ENCODE measurements around the gene FGD3. TPM values are rescaled to one million over a fixed set of nuclear protein-coding genes. Genes with fewer than 3 reads are reported as not detected.

FGD3 gene
- total RNA-seq, 4 donors from 2014 or later = 0.92 to 1.3 (median 0.97) TPM

- no peak for ATAC-seq
- H3K9me3 ChIP-seq = no peaks in the 10 kb centered on the region
- intact Hi-C loops (cut with DNase I; ENCODE audit: low total_unique reads) (no loop called here), in situ Hi-C loops (cut with MboI; ENCODE audit: low sequenced_read_pairs in 4 of 4) (no loop called here)
- H3K36me3 ChIP-seq = no peaks in the 10 kb centered on the region
- H3K4me3 ChIP-seq = no peak overlapping the region
- no peak for DNase-seq
- H3K27me3 ChIP-seq = no peaks in the 10 kb centered on the region
- TF ChIP-seq POLR2A (IDR thresholded peaks at IDR 0.05) (no peak), CTCF (IDR thresholded peaks at IDR 0.05 in 4 of 5, conservative IDR thresholded peaks at IDR 0.05 in 1 of 5) (no peak)
- H3K4me1 ChIP-seq = no peaks in the 10 kb centered on the region
- H3K27ac ChIP-seq = no peak overlapping the region
Observed at GRCh38 chr9:92982130-92982529, 34.8 kb downstream of the FGD3 start.

- intact Hi-C loops (cut with DNase I; ENCODE audit: low total_unique reads) = no loop called here
- no peak for ATAC-seq
Observed at GRCh38 chr9:92983984-92984589, 36.8 kb downstream of the FGD3 start.

GRCh38 chr9:92984976-92985375 is 37.7 kb downstream of the FGD3 start:
- ATAC-seq = no peak
- TF ChIP-seq CTCF (IDR thresholded peaks at IDR 0.05 in 4 of 5, conservative IDR thresholded peaks at IDR 0.05 in 1 of 5) (no peak), POLR2A (IDR thresholded peaks at IDR 0.05) (no peak)
- no peaks in the 10 kb centered on the region for H3K9me3 ChIP-seq
- no peaks in the 10 kb centered on the region for H3K4me1 ChIP-seq
- intact Hi-C loops (cut with DNase I; ENCODE audit: low total_unique reads) (no loop called here), in situ Hi-C loops (cut with MboI; ENCODE audit: low sequenced_read_pairs in 4 of 4) (no loop called here)
- no peak overlapping the region for H3K4me3 ChIP-seq
- H3K27ac ChIP-seq = no peak overlapping the region
- DNase-seq = no peak
- no peaks in the 10 kb centered on the region for H3K27me3 ChIP-seq
- H3K36me3 ChIP-seq = no peaks in the 10 kb centered on the region

More at GRCh38 chr9:92983984-92984589, 36.8 kb downstream of the FGD3 start:
- no peak for DNase-seq
- H3K4me3 ChIP-seq = no peak overlapping the region
- no peaks in the 10 kb centered on the region for H3K36me3 ChIP-seq
- no peaks in the 10 kb centered on the region for H3K4me1 ChIP-seq
- H3K9me3 ChIP-seq = no peaks in the 10 kb centered on the region
- TF ChIP-seq CTCF (IDR thresholded peaks at IDR 0.05 in 4 of 5, conservative IDR thresholded peaks at IDR 0.05 in 1 of 5) (no peak), POLR2A (IDR thresholded peaks at IDR 0.05) (no peak)
- H3K27ac ChIP-seq = no peak overlapping the region
- in situ Hi-C loops (cut with MboI; ENCODE audit: low sequenced_read_pairs in 4 of 4) = no loop called here
- no peaks in the 10 kb centered on the region for H3K27me3 ChIP-seq

GRCh38 chr9:92986176-92987119 is 39.1 kb downstream of the FGD3 start:
- in situ Hi-C loops (cut with MboI; ENCODE audit: low sequenced_read_pairs in 4 of 4) = no loop called here
- TF ChIP-seq POLR2A (IDR thresholded peaks at IDR 0.05) (no peak), CTCF (IDR thresholded peaks at IDR 0.05 in 4 of 5, conservative IDR thresholded peaks at IDR 0.05 in 1 of 5) (peak in 1 of 5 experiments; percentile 28)
- H3K27ac ChIP-seq = no peak overlapping the region

More at GRCh38 chr9:92986176-92987119, 39.1 kb downstream of the FGD3 start:
- no peaks in the 10 kb centered on the region for H3K27me3 ChIP-seq
- DNase-seq (no peak), ATAC-seq (no peak)
- H3K4me3 ChIP-seq = no peak overlapping the region
- H3K9me3 ChIP-seq = no peaks in the 10 kb centered on the region
- no peaks in the 10 kb centered on the region for H3K4me1 ChIP-seq
- no peaks in the 10 kb centered on the region for H3K36me3 ChIP-seq
- intact Hi-C loops (cut with DNase I; ENCODE audit: low total_unique reads) = no loop called here
